Measurements from ENCODE around the gene TUSC2.

TUSC2 gene

GRCh38 chr3:50275996-50276761 is 51.8 kb downstream of the TUSC2 start:
- peaks cover 25% of the 10 kb centered on the region for H3K27me3 Mint-ChIP-seq
- DNase-seq (ENCODE audit: low spot score in 2 of 2) (no peak), ATAC-seq (ENCODE audit: low read depth) (no peak)
- peaks cover 15% of the 10 kb centered on the region for H3K4me1 Mint-ChIP-seq
- H3K27ac Mint-ChIP-seq: no peak overlapping the region
- H3K36me3 Mint-ChIP-seq: no peaks in the 10 kb centered on the region
- no peak overlapping the region for H3K4me3 Mint-ChIP-seq
- H3K9me3 Mint-ChIP-seq: no peaks in the 10 kb centered on the region

- Mint-ChIP-seq H3K27ac (no peak overlapping the region), H3K36me3 (no peaks in the 10 kb centered on the region), H3K4me3 (peak overlapping the region; percentile 43), H3K9me3 (no peaks in the 10 kb centered on the region), H3K4me1 (peaks cover 15% of the 10 kb centered on the region), H3K27me3 (peaks cover 25% of the 10 kb centered on the region)
- no peak for DNase-seq (ENCODE audit: low spot score in 2 of 2)
- no peak for ATAC-seq (ENCODE audit: low read depth)
These were observed 52.7 kb downstream of the TUSC2 start for GRCh38 chr3:50275141-50275995.
